ENCODE data around the gene TAS1R2.
"Not testable (repeated sequence)": the region's sequence is repeated elsewhere in the genome, so short reads cannot be mapped to it uniquely, and the experiment has no call there.

TAS1R2 gene

DNA sequence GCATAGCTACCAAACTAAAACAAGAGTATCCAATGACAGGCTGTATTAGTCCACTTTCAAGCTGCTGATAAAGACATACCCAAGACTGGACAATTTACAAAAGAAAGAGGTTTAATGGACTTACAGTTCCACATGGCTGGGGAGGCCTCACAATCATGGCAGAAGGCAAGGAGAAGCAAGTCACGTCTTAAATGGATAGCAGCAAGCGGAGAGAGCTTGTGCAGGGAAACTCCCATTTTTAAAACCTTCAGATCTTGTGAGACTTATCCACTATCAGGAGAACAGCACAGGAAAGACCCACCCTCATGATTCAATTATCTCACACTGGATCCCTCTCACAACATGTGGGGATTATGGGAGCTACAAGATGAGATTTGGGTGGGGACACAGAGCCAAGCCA lies 11.7 kb downstream of the TAS1R2 start:
- H3K18ac ChIP-seq (ENCODE audit: low read length); H3K9me3 ChIP-seq (ENCODE audit: insufficient read depth, low read depth, low read length); H3K14ac ChIP-seq (ENCODE audit: low read length); H4K91ac ChIP-seq (ENCODE audit: low read depth, low read length); H4K12ac ChIP-seq (ENCODE audit: low read depth, low read length); H2BK12ac ChIP-seq (ENCODE audit: low read length); H3K4me3 ChIP-seq (ENCODE audit: low read depth, low read length); H3K4me1 ChIP-seq (ENCODE audit: control insufficient read depth in 1 of 2, insufficient read depth in 2 of 2, low read length in 2 of 2); H3K4me2 ChIP-seq (ENCODE audit: low read length); H3K36me3 ChIP-seq (ENCODE audit: control insufficient read depth in 1 of 2, insufficient read depth in 2 of 2, low read length in 2 of 2); H2AFZ ChIP-seq (ENCODE audit: insufficient read depth, low read length, poor library complexity); H3K4ac ChIP-seq (ENCODE audit: low read depth, low read length); H2BK120ac ChIP-seq (ENCODE audit: insufficient read depth, low read length, poor library complexity); DNase-seq; H4K8ac ChIP-seq (ENCODE audit: low read depth, low read length); H3K79me1 ChIP-seq (ENCODE audit: low read length); H3K9ac ChIP-seq (ENCODE audit: low read length); H2BK5ac ChIP-seq (ENCODE audit: low read depth, low read length, poor library complexity); H3K27me3 ChIP-seq (ENCODE audit: insufficient read depth, low read length); H3K27ac ChIP-seq (ENCODE audit: low read depth, low read length); H3K79me2 ChIP-seq (ENCODE audit: control insufficient read depth, insufficient read depth, low read length, poor library complexity); H2AK5ac ChIP-seq (ENCODE audit: low read length); H3K23ac ChIP-seq (ENCODE audit: low read length): not testable (repeated sequence)
- no CpG with 5 or more reads among the region's 2 CpGs for WGBS (ENCODE audit: extremely low coverage, insufficient coverage, insufficient read length)

DNA sequence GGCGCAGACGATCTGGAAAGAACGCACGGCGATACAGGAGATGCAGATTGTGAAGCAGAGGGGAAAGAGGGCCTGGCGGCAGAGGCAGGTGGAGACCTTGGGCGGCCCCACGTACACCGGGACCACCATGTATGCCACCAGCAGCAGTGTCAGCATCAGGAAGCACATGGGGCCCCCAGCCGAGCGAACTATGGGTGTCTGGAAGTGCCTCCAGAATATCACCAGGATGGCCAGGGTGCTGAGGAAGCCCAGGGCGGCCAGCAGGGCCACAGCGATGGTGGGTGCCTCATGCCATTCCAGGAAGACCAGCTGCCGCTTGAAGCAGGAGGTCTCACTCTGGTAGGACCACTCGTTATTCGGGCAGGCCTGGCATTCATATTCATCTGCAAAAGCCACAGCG lies 19.3 kb downstream of the TAS1R2 start:
- Histone ChIP-seq H3K27ac (ENCODE audit: low read depth, low read length) (no peak overlapping the region), H3K9ac (ENCODE audit: low read length) (no peak overlapping the region), H3K9me3 (ENCODE audit: insufficient read depth, low read depth, low read length) (peaks cover 11% of the 10 kb centered on the region)

DNA sequence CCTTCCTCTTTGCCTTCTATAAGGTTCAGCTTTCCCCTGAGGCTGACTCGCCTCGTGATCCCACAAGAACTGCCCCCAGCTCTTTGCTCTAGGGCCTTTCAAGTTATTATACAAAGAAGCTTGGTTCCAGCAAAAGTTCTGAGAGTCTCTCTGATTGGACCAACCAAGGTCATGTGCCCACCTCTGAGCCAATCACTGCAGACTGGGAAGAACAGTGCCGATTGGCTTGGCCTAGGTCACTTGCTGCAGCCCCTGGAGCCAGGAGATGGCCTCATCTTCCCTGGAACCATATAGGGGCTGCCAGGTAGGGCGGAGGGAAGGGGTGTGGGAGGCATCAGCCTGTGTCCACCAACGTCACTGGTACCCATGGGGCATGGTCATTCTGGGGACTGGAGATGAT lies 22.8 kb downstream of the TAS1R2 start:
- Histone ChIP-seq H2AFZ (ENCODE audit: insufficient read depth, low read length, poor library complexity) (no peak overlapping the region), H3K4me1 (ENCODE audit: control insufficient read depth in 1 of 2, insufficient read depth in 2 of 2, low read length in 2 of 2) (no peaks in the 10 kb centered on the region), H3K4ac (ENCODE audit: low read depth, low read length) (no peak overlapping the region), H3K79me2 (ENCODE audit: control insufficient read depth, insufficient read depth, low read length, poor library complexity) (no peaks in the 10 kb centered on the region), H3K36me3 (ENCODE audit: control insufficient read depth in 1 of 2, insufficient read depth in 2 of 2, low read length in 2 of 2) (no peaks in the 10 kb centered on the region), H3K14ac (ENCODE audit: low read length) (no peak overlapping the region), H3K4me2 (ENCODE audit: low read length) (no peak overlapping the region), H3K27me3 (ENCODE audit: insufficient read depth, low read length) (no peaks in the 10 kb centered on the region), H3K4me3 (ENCODE audit: low read depth, low read length) (no peak overlapping the region), H3K79me1 (ENCODE audit: low read length) (no peaks in the 10 kb centered on the region), H3K9me3 (ENCODE audit: insufficient read depth, low read depth, low read length) (peaks cover 19% of the 10 kb centered on the region), H2BK12ac (ENCODE audit: low read length) (no peak overlapping the region), H2AK5ac (ENCODE audit: low read length) (no peak overlapping the region), H3K23ac (ENCODE audit: low read length) (no peak overlapping the region), H4K12ac (ENCODE audit: low read depth, low read length) (no peak overlapping the region), H3K18ac (ENCODE audit: low read length) (no peak overlapping the region), H4K8ac (ENCODE audit: low read depth, low read length) (no peak overlapping the region), H2BK120ac (ENCODE audit: insufficient read depth, low read length, poor library complexity) (no peak overlapping the region), H3K27ac (ENCODE audit: low read depth, low read length) (no peak overlapping the region), H3K9ac (ENCODE audit: low read length) (no peak overlapping the region), H4K91ac (ENCODE audit: low read depth, low read length) (no peak overlapping the region), H2BK5ac (ENCODE audit: low read depth, low read length, poor library complexity) (no peak overlapping the region)
- no CpG with 5 or more reads among the region's 5 CpGs for WGBS (ENCODE audit: extremely low coverage, insufficient coverage, insufficient read length)
- DNase-seq = no peak

More for the DNA sequence above, 19.3 kb downstream of the TAS1R2 start:
- Histone ChIP-seq H4K8ac (ENCODE audit: low read depth, low read length) (no peak overlapping the region), H2BK12ac (ENCODE audit: low read length) (no peak overlapping the region), H3K18ac (ENCODE audit: low read length) (no peak overlapping the region), H4K91ac (ENCODE audit: low read depth, low read length) (no peak overlapping the region), H4K12ac (ENCODE audit: low read depth, low read length) (no peak overlapping the region), H2BK120ac (ENCODE audit: insufficient read depth, low read length, poor library complexity) (no peak overlapping the region), H3K4ac (ENCODE audit: low read depth, low read length) (no peak overlapping the region), H3K4me2 (ENCODE audit: low read length) (no peak overlapping the region), H3K27me3 (ENCODE audit: insufficient read depth, low read length) (no peaks in the 10 kb centered on the region), H3K4me3 (ENCODE audit: low read depth, low read length) (no peak overlapping the region), H3K79me1 (ENCODE audit: low read length) (no peaks in the 10 kb centered on the region), H3K79me2 (ENCODE audit: control insufficient read depth, insufficient read depth, low read length, poor library complexity) (no peaks in the 10 kb centered on the region), H2AK5ac (ENCODE audit: low read length) (no peak overlapping the region), H3K14ac (ENCODE audit: low read length) (no peak overlapping the region), H3K36me3 (ENCODE audit: control insufficient read depth in 1 of 2, insufficient read depth in 2 of 2, low read length in 2 of 2) (no peaks in the 10 kb centered on the region), H3K23ac (ENCODE audit: low read length) (no peak overlapping the region), H2BK5ac (ENCODE audit: low read depth, low read length, poor library complexity) (no peak overlapping the region), H3K4me1 (ENCODE audit: control insufficient read depth in 1 of 2, insufficient read depth in 2 of 2, low read length in 2 of 2) (no peaks in the 10 kb centered on the region), H2AFZ (ENCODE audit: insufficient read depth, low read length, poor library complexity) (no peak overlapping the region)
- no CpG with 5 or more reads among the region's 17 CpGs for WGBS (ENCODE audit: extremely low coverage, insufficient coverage, insufficient read length)
- no peak for DNase-seq

DNA sequence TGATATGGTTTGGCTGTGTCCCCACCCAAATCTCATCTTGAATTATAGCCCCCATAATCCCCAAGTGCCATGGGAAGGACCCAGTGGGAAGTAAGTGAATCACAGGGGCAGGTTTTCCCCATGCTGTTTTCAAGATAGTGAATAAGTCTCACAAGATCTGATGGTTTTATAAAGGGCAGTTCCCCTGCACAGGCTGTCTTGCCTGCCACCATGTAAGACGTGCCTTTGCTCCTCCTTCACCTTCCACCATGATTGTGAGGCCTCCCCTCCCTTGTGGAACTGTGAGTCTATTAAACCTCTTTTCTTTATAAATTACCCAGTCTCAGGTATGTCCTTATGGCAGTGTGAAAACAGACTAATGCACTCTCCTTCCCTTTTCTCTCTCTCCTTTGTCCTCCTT lies 27.1 kb downstream of the TAS1R2 start:
- H3K9ac ChIP-seq (ENCODE audit: low read length); H3K4me1 ChIP-seq (ENCODE audit: control insufficient read depth in 1 of 2, insufficient read depth in 2 of 2, low read length in 2 of 2); H2BK120ac ChIP-seq (ENCODE audit: insufficient read depth, low read length, poor library complexity); H3K36me3 ChIP-seq (ENCODE audit: control insufficient read depth in 1 of 2, insufficient read depth in 2 of 2, low read length in 2 of 2); H3K18ac ChIP-seq (ENCODE audit: low read length); DNase-seq; H2AFZ ChIP-seq (ENCODE audit: insufficient read depth, low read length, poor library complexity); H3K14ac ChIP-seq (ENCODE audit: low read length); H4K8ac ChIP-seq (ENCODE audit: low read depth, low read length); H3K4me3 ChIP-seq (ENCODE audit: low read depth, low read length); H2AK5ac ChIP-seq (ENCODE audit: low read length); H2BK12ac ChIP-seq (ENCODE audit: low read length); H3K79me1 ChIP-seq (ENCODE audit: low read length); H3K27ac ChIP-seq (ENCODE audit: low read depth, low read length); H3K4me2 ChIP-seq (ENCODE audit: low read length); H3K27me3 ChIP-seq (ENCODE audit: insufficient read depth, low read length); H4K12ac ChIP-seq (ENCODE audit: low read depth, low read length); H2BK5ac ChIP-seq (ENCODE audit: low read depth, low read length, poor library complexity); H3K23ac ChIP-seq (ENCODE audit: low read length); H3K79me2 ChIP-seq (ENCODE audit: control insufficient read depth, insufficient read depth, low read length, poor library complexity); H4K91ac ChIP-seq (ENCODE audit: low read depth, low read length); H3K4ac ChIP-seq (ENCODE audit: low read depth, low read length): not testable (repeated sequence)
- H3K9me3 ChIP-seq (ENCODE audit: insufficient read depth, low read depth, low read length) = peaks cover 19% of the 10 kb centered on the region
- WGBS (ENCODE audit: extremely low coverage, insufficient coverage, insufficient read length) = no CpG with 5 or more reads among the region's 1 CpG
